ENCODE measurements around the gene SCNN1B. TPM values are rescaled to one million over a fixed set of nuclear protein-coding genes. Genes with fewer than 3 reads are reported as not detected.

SCNN1B gene
- total and polyA plus RNA-seq, 2 of the 13 experiments (the other 11 are each of a cell fraction or from before 2014, with no cell fraction given): not detected

GRCh38 chr16:23269248-23269953, 32.7 kb upstream of the SCNN1B start (continued):
- TF ChIP-seq ZFP91 (CRISPR knock-in tag; IDR thresholded peaks at IDR 0.05; ENCODE audit: borderline replicate concordance) (no peak), TRIM24 (CRISPR knock-in tag; IDR thresholded peaks at IDR 0.05) (no peak), ZNF782 (CRISPR knock-in tag; IDR thresholded peaks at IDR 0.05; ENCODE audit: borderline replicate concordance) (no peak), ZNF292 (CRISPR knock-in tag; IDR thresholded peaks at IDR 0.05; ENCODE audit: borderline replicate concordance, low read depth) (no peak; the same call in 1 of the 2 replicates), CBX1 (IDR thresholded peaks at IDR 0.05; ENCODE audit: low read depth) (no peak), NCOA1 (CRISPR knock-in tag; IDR thresholded peaks at IDR 0.05) (no peak), TBP (CRISPR knock-in tag; IDR thresholded peaks at IDR 0.05) (no peak), ARNT2 (CRISPR knock-in tag; IDR thresholded peaks at IDR 0.05; ENCODE audit: low read depth) (0 out of 2 replicates have a peak, but pooled peaks have one; percentile 38), ZNF33B (CRISPR knock-in tag; IDR thresholded peaks at IDR 0.05) (no peak), KLF6 (CRISPR knock-in tag; IDR thresholded peaks at IDR 0.05) (no peak), PITX1 (CRISPR knock-in tag; IDR thresholded peaks at IDR 0.05) (no peak), ZKSCAN5 (CRISPR knock-in tag; IDR thresholded peaks at IDR 0.05) (no peak), ZNF510 (CRISPR knock-in tag; IDR thresholded peaks at IDR 0.05; ENCODE audit: low read depth) (no peak), SP4 (CRISPR knock-in tag; IDR thresholded peaks at IDR 0.05) (no peak), RELA (CRISPR knock-in tag; IDR thresholded peaks at IDR 0.05) (no peak), HNRNPL (IDR thresholded peaks at IDR 0.05; ENCODE audit: low read depth, low read length) (no peak), ZNF333 (CRISPR knock-in tag; IDR thresholded peaks at IDR 0.05; ENCODE audit: borderline replicate concordance) (no peak), CREB1 (IDR thresholded peaks at IDR 0.05) (no peak), CREB1 (CRISPR knock-in tag; IDR thresholded peaks at IDR 0.05) (no peak), THAP8 (CRISPR knock-in tag; IDR thresholded peaks at IDR 0.05; ENCODE audit: borderline replicate concordance) (no peak; the same call in 1 of the 2 replicates), DNMT3B (CRISPR knock-in tag; conservative IDR thresholded peaks at IDR 0.05) (no peak; the same call in 1 of the 2 replicates), ZBTB34 (CRISPR knock-in tag; IDR thresholded peaks at IDR 0.05) (no peak), ADNP (CRISPR knock-in tag; IDR thresholded peaks at IDR 0.05) (no peak)
- TF ChIP-seq, protein P1, sequence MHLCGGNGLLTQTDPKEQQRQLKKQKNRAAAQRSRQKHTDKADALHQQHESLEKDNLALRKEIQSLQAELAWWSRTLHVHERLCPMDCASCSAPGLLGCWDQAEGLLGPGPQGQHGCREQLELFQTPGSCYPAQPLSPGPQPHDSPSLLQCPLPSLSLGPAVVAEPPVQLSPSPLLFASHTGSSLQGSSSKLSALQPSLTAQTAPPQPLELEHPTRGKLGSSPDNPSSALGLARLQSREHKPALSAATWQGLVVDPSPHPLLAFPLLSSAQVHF (CRISPR knock-in tag; IDR thresholded peaks at IDR 0.05): no peak
- TF ChIP-seq, protein P2, sequence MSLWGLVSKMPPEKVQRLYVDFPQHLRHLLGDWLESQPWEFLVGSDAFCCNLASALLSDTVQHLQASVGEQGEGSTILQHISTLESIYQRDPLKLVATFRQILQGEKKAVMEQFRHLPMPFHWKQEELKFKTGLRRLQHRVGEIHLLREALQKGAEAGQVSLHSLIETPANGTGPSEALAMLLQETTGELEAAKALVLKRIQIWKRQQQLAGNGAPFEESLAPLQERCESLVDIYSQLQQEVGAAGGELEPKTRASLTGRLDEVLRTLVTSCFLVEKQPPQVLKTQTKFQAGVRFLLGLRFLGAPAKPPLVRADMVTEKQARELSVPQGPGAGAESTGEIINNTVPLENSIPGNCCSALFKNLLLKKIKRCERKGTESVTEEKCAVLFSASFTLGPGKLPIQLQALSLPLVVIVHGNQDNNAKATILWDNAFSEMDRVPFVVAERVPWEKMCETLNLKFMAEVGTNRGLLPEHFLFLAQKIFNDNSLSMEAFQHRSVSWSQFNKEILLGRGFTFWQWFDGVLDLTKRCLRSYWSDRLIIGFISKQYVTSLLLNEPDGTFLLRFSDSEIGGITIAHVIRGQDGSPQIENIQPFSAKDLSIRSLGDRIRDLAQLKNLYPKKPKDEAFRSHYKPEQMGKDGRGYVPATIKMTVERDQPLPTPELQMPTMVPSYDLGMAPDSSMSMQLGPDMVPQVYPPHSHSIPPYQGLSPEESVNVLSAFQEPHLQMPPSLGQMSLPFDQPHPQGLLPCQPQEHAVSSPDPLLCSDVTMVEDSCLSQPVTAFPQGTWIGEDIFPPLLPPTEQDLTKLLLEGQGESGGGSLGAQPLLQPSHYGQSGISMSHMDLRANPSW (CRISPR knock-in tag; IDR thresholded peaks at IDR 0.05; ENCODE audit: borderline replicate concordance): no peak

Data from HepG2 (cell line).